HG03354 (cell line): ENCODE measurements around the gene CDKN1B.
"Not testable (repeated sequence)": the region's sequence is repeated elsewhere in the genome, so short reads cannot be mapped to it uniquely, and the experiment has no call there.

Experiments used
- ATAC-seq: cut with Tn5 transposase; IDR thresholded peaks from one replicate; pipeline ENCODE4 v1.9.1; 2021; ENCODE audit warnings: mild to moderate bottlenecking; ENCODE audit not compliant: unreplicated experiment, poor library complexity, severe bottlenecking

The CDKN1B gene

GRCh38 chr12:12722435-12723148 is 5.4 kb downstream of the CDKN1B start:
- ATAC-seq: no peak

- ATAC-seq: no peak
Observed at GRCh38 chr12:12723149-12723680, 6.0 kb downstream of the CDKN1B start.

- ATAC-seq: no peak
Observed at GRCh38 chr12:12723681-12724420, 6.7 kb downstream of the CDKN1B start.

- no peak for ATAC-seq
Observed at GRCh38 chr12:12724421-12725085, 7.4 kb downstream of the CDKN1B start.

GRCh38 chr12:12725086-12725955 is 8.2 kb downstream of the CDKN1B start:
- ATAC-seq: peak; percentile 62

GRCh38 chr12:12725956-12726554 is 8.9 kb downstream of the CDKN1B start:
- no peak for ATAC-seq

- no peak for ATAC-seq
Observed at GRCh38 chr12:12726555-12727093, 9.5 kb downstream of the CDKN1B start.

- ATAC-seq: no peak
Observed at GRCh38 chr12:12731178-12731577, 14.0 kb downstream of the CDKN1B start.

- no peak for ATAC-seq
Observed at GRCh38 chr12:12731785-12732184, 14.6 kb downstream of the CDKN1B start.

- ATAC-seq: no peak
Observed at GRCh38 chr12:12733118-12733517, 15.9 kb downstream of the CDKN1B start.

GRCh38 chr12:12734054-12734453 is 16.9 kb downstream of the CDKN1B start:
- no peak for ATAC-seq

GRCh38 chr12:12734561-12735071 is 17.4 kb downstream of the CDKN1B start:
- ATAC-seq: no peak

GRCh38 chr12:12735301-12735700 is 18.1 kb downstream of the CDKN1B start:
- no peak for ATAC-seq

- ATAC-seq: peak; percentile 82
Observed at GRCh38 chr12:12736759-12737676, 19.9 kb downstream of the CDKN1B start.

- ATAC-seq: not testable (repeated sequence)
Observed at GRCh38 chr12:12738152-12738551, 21.0 kb downstream of the CDKN1B start.

- no peak for ATAC-seq
Observed at GRCh38 chr12:12741660-12742059, 24.5 kb downstream of the CDKN1B start.

- ATAC-seq: no peak
Observed at GRCh38 chr12:12744546-12745305, 27.6 kb downstream of the CDKN1B start.
